ENCODE data around the gene TREML4.
"Not testable (repeated sequence)": the region's sequence is repeated elsewhere in the genome, so short reads cannot be mapped to it uniquely, and the experiment has no call there.

Gene TREML4

DNA sequence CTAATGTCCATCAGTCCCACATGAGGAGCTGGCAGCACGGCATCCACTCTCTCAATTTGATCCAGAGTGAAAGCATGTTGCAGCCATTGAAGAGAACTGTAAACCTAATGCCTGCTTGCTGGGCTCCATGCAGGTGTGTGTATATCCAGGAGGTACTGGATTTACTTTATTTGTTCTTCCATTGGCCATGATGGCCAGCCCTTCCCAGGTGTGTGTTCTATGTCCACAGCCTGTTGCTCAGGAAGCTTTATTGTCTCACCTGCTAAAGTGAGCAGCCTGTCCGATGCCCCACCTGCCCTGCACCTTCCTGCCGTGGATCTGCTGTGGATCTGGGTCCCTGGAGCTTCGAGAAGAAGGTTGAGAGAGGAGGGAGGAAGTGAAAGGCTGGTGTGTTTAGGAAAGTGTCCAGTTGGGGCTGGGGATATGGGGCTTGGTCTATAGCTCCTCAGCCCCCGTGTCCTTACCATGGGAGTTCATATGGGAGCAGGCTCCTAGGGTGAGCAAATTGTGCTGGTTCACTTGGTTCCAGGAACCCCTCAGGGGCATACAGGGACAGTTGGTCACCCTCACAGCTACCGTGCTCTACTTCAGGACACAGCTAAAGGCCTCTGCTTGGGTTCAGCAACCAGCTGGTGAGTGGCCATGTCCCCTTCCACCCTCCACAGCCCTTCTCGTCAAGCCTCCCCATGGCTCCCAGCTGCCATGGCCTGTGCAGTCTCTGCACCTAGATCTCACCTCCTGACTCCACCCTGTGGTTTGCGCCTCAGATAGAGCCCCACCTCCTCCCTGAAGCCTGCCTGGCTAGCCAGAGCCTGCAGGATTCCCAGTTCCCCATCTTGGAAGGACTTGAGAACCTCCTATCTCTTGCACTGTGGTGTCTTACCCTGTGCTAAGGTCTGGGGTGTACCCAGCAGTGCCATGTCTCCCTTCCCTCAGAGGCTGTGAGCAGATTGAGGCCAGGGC, 39.9 kb upstream of the TREML4 start:
- DNase-seq (ENCODE audit: low read depth): no peak
- TF ChIP-seq, protein P1, sequence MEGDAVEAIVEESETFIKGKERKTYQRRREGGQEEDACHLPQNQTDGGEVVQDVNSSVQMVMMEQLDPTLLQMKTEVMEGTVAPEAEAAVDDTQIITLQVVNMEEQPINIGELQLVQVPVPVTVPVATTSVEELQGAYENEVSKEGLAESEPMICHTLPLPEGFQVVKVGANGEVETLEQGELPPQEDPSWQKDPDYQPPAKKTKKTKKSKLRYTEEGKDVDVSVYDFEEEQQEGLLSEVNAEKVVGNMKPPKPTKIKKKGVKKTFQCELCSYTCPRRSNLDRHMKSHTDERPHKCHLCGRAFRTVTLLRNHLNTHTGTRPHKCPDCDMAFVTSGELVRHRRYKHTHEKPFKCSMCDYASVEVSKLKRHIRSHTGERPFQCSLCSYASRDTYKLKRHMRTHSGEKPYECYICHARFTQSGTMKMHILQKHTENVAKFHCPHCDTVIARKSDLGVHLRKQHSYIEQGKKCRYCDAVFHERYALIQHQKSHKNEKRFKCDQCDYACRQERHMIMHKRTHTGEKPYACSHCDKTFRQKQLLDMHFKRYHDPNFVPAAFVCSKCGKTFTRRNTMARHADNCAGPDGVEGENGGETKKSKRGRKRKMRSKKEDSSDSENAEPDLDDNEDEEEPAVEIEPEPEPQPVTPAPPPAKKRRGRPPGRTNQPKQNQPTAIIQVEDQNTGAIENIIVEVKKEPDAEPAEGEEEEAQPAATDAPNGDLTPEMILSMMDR (IDR thresholded peaks at IDR 0.05; ENCODE audit: insufficient read depth, low read depth, low read length, missing control alignments): no peak

DNA sequence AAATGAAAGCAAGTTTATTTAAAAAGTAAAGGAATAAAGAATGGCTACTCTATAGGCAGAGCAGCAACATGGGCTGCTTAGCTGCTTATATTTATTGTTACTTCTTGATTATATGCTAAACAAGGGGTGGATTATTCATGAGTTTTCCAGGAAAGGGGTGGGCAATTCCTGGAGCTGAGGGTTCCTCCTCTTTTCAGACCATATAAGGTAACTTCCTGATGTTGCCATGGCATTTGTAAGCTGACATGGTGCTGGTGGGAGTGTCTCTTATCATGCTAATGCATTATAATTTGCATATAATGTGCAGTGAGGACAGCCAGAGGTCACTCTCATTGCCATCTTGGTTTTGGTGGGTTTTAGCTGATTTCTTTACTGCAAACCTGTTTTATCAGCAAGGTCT, 39.1 kb upstream of the TREML4 start:
- DNase-seq (ENCODE audit: low read depth); H3K4me3 ChIP-seq (ENCODE audit: low read length): not testable (repeated sequence)

More for the DNA sequence above, 39.9 kb upstream of the TREML4 start:
- H3K4me3 ChIP-seq (ENCODE audit: low read length): no peak overlapping the region

DNA sequence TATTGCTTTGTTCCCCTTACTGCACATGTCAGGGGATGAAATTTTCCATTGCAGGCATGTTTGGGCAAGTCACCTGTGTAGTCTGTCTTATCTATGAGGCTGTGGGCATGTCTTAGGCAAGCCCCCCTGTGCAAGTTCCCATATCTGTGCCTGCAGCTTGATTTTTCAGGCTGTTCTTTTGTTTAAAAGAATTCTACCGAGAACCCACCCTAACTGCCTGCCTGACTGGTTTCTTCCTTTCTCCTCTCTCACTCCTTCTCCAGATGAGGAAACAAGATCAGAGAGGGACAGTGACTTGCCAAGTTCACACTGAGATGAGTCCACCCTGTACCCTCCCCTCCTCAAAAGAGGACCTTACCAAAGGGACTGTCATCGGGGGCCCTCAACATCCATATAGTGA, 38.2 kb upstream of the TREML4 start:
- TF ChIP-seq, protein P1 (IDR thresholded peaks at IDR 0.05; ENCODE audit: insufficient read depth, low read depth, low read length, missing control alignments): no peak
- peak; percentile 16 for DNase-seq (ENCODE audit: low read depth)
- no peak overlapping the region for H3K4me3 ChIP-seq (ENCODE audit: low read length)

DNA sequence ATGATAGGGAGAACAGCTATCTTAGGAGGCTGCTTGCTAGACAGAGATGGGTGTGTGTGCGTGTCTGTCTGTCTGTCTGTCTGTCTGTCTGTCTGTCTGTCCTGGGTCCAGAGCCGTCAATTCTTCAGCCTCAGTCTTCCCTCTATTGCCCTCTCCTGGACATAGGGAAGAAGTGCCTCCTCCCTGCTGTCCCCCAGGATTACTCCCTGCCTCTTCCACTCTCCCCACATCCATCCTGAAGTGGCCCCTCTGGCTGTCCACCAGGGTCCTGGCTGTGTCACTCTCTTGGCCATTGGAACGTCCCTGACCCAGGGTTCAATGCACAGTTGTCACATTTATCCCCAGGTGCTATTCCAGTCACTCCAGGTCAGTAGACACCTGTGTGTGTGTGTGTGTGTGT, 37.4 kb upstream of the TREML4 start:
- TF ChIP-seq, protein P1 (IDR thresholded peaks at IDR 0.05; ENCODE audit: insufficient read depth, low read depth, low read length, missing control alignments): no peak

DNA sequence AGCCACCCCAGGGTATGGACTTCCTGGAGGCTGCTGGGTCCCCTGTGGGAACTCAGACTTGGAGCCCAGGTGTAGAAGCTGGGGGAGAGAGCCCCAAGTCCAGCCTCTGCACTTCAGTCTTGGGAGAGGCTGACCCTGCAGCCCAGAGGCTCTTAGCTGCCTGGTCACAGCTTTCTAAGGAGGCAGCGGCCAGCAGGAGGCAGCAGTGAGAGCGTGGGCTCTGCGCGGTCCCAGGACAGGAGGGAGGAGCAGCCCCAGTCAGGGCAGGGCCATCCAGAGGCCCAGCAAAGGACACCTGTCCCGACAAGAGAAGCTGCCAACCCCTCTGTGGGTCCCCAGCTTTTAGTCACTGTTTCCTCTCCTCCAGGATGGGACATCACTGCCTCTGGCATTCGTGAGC, 36.6 kb upstream of the TREML4 start:
- no peak overlapping the region for H3K4me3 ChIP-seq (ENCODE audit: low read length)
- TF ChIP-seq, protein P1 (IDR thresholded peaks at IDR 0.05; ENCODE audit: insufficient read depth, low read depth, low read length, missing control alignments): peak; percentile 42
- DNase-seq (ENCODE audit: low read depth): peak; percentile 36

More for the DNA sequence above, 37.4 kb upstream of the TREML4 start:
- no peak overlapping the region for H3K4me3 ChIP-seq (ENCODE audit: low read length)
- no peak for DNase-seq (ENCODE audit: low read depth)

DNA sequence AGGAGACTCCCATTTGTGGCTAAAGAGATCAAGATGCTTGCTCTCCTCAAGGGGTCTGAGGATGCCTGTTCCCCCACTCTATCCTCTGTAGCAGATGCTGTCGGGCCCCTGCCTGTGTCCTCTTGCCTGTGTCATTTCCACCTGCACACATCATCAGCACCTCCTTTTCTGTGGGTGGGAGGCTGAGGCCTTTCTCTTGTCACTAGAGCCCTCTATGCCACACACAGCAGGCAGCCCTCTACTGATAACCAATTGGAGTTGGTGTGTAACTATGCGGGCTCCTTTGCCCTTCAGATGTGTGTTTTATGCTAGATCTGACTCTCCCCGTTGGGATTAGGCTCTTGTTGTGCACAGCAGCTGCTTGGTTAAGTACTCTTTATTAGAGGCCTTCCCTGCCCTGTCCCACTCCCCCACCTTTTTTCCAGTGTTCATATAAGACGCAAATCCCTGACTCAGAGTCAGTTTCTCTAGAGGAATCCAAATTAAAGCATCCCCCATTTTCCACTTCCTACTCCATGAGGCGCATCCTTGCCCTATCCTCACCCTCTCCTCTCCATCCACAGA, 34.9 kb upstream of the TREML4 start:
- H3K4me3 ChIP-seq (ENCODE audit: low read length): no peak overlapping the region
- TF ChIP-seq, protein P1 (IDR thresholded peaks at IDR 0.05; ENCODE audit: insufficient read depth, low read depth, low read length, missing control alignments): no peak
- no peak for DNase-seq (ENCODE audit: low read depth)

DNA sequence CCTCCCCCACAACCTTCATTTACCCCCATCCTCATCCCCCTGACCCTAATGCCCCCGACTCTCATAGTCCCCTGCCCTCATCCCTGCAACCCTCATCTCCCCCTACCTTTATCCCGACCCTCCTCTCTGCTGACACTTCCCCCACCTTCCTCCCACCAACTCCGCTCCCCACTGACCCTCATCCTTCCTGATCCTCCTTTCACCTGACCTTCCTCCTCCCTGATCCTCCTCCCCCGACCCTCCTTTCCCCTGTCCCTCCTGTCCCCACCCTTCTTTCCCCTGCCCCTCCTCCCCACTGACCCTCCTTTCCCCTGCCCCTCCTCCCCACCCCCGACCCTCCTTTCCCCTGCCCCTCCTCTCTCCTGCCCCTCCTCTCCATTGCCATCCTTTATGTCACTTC, 34.3 kb upstream of the TREML4 start:
- TF ChIP-seq, protein P1 (IDR thresholded peaks at IDR 0.05; ENCODE audit: insufficient read depth, low read depth, low read length, missing control alignments): no peak
- DNase-seq (ENCODE audit: low read depth): no peak
- H3K4me3 ChIP-seq (ENCODE audit: low read length): no peak overlapping the region

Measured in epithelial cell of esophagus (primary cell).